Lung (tissue), 12 donors: ENCODE data around the gene ZDHHC24. TPM values are rescaled to one million over a fixed set of nuclear protein-coding genes. Genes with fewer than 3 reads are reported as not detected.

ENCODE experiments used
- ATAC-seq: fragments of 200-7000 bp; cut with Tn5 transposase; one replicate; pipeline ENCODE4 v1.9.1; 2020; ENCODE audit warnings: moderate number of reproducible peaks; ENCODE audit not compliant: insufficient read depth, low FRiP score
- DNase-seq, 3 donors: peaks; one replicate each; pipeline ENCODE4 v3.0.0-alpha.2; 2013 to 2017
- H3K27ac ChIP-seq, 2 donors: one replicate each; pipeline ENCODE4 v1.5.1; 2013; ENCODE audit warnings: mild to moderate bottlenecking in 2 of 2, moderate library complexity in 2 of 2, control low read depth in 1 of 2, inconsistent platforms in 1 of 2, low read depth in 1 of 2, low read length in 1 of 2
- H3K27me3 ChIP-seq, 3 donors: one replicate each; pipeline ENCODE4 v1.5.1; 2013; ENCODE audit warnings: low read length in 2 of 3; ENCODE audit not compliant: control insufficient read depth in 3 of 3, insufficient read depth in 3 of 3
- H3K36me3 ChIP-seq, 4 donors: one replicate each; pipeline ENCODE4 v1.5.1; 2013; ENCODE audit warnings: low read length in 4 of 4, mild to moderate bottlenecking in 1 of 4, moderate library complexity in 1 of 4; ENCODE audit not compliant: control insufficient read depth in 4 of 4, insufficient read depth in 4 of 4
- H3K4me1 ChIP-seq, 5 donors: one replicate each; pipeline ENCODE4 v1.5.1; 2013; ENCODE audit warnings: low read length in 5 of 5, mild to moderate bottlenecking in 2 of 5, moderate library complexity in 1 of 5; ENCODE audit not compliant: control insufficient read depth in 5 of 5, insufficient read depth in 5 of 5
- H3K4me3 ChIP-seq: one replicate; pipeline ENCODE4 v1.5.1; 2013; ENCODE audit warnings: mild to moderate bottlenecking, control low read depth, moderate library complexity
- H3K9ac ChIP-seq, 2 donors: one replicate each; pipeline ENCODE4 v1.5.1; 2013; ENCODE audit warnings: low read length in 2 of 2, control low read depth in 1 of 2; ENCODE audit not compliant: insufficient read depth in 1 of 2
- H3K9me3 ChIP-seq, 4 donors: one replicate each; pipeline ENCODE4 v1.5.1; 2013; ENCODE audit warnings: low read length in 3 of 4, mild to moderate bottlenecking in 1 of 4, moderate library complexity in 1 of 4; ENCODE audit not compliant: control insufficient read depth in 4 of 4, insufficient read depth in 3 of 4
- CTCF ChIP-seq: IDR thresholded peaks from 2 replicates; pipeline ENCODE4 v1.5.1; 2012; ENCODE audit warnings: mild to moderate bottlenecking; ENCODE audit errors: control extremely low read depth, extremely low read depth
- WGBS, 2 donors: extraction: QIAGEN DNeasy Blood & Tissue Kit; methylation state at CpG; one replicate each; pipeline ENCODE4 v1.1.7; 2013; 5-methylcytosine and 5-hydroxymethylcytosine counted together
- polyA plus RNA-seq, 2 donors: library from polyadenylated mRNA; stranded (reverse); fragments of 200-250 nt; gene quantifications; one replicate each; pipeline ENCODE4 v1.2.1, GENCODE V29; 2013
- total RNA-seq, 2 donors: library from RNA; depleted of rRNA in 1 of 2; stranded (reverse); fragments of >200 nt in 1 of 2; gene quantifications; one replicate each; pipeline ENCODE4 v1.2.1, GENCODE V29; 2014 to 2021
- donor health status: control.
- donor health status: control.
- donor health status: Bipolar disorder and iron deficiency.
- donor health status: healthy.
- donor health status: DM: yes; HTN: yes; CAD: no.

The ZDHHC24 gene
- total and polyA plus RNA-seq, 4 donors: 6.8 to 21.6 (median 11.5) TPM

GRCh38 chr11:66567787-66568123 lies 21.9 kb upstream of the ZDHHC24 start:
- TF ChIP-seq CTCF: no peak
- WGBS, 2 donors: 61 to 69% methylated on average over 14 to 15 of the region's 15 CpGs
- peaks cover 0 to 2% (median 0%) of the 10 kb centered on the region in 4 donors for H3K36me3 ChIP-seq
- H3K4me1 ChIP-seq: peaks cover 0 to 10% (median 0%) of the 10 kb centered on the region in 5 donors
- no peak for DNase-seq
- H3K27me3 ChIP-seq: no peaks in the 10 kb centered on the region
- no peak for ATAC-seq
- no peak overlapping the region for H3K27ac ChIP-seq
- H3K9ac ChIP-seq: no peak overlapping the region
- no peaks in the 10 kb centered on the region for H3K9me3 ChIP-seq
- no peak overlapping the region for H3K4me3 ChIP-seq

- Histone ChIP-seq H3K4me3 (no peak overlapping the region), H3K4me1 (peaks cover 0 to 10% (median 0%) of the 10 kb centered on the region in 5 donors), H3K27ac (no peak overlapping the region), H3K9ac (no peak overlapping the region), H3K36me3 (peaks cover 0 to 2% (median 0%) of the 10 kb centered on the region in 4 donors), H3K27me3 (no peaks in the 10 kb centered on the region), H3K9me3 (no peaks in the 10 kb centered on the region)
- no peak for DNase-seq
- WGBS, 2 donors: 91 to 93% methylated on average over 8 of the region's 8 CpGs
- TF ChIP-seq CTCF: no peak
- no peak for ATAC-seq
Observed at GRCh38 chr11:66566221-66566620, 20.4 kb upstream of the ZDHHC24 start.

GRCh38 chr11:66564984-66565383 lies 19.1 kb upstream of the ZDHHC24 start:
- Histone ChIP-seq H3K36me3 (peaks cover 0 to 2% (median 0%) of the 10 kb centered on the region in 4 donors), H3K9ac (no peak overlapping the region), H3K4me1 (peaks cover 0 to 10% (median 0%) of the 10 kb centered on the region in 5 donors), H3K4me3 (no peak overlapping the region), H3K27ac (no peak overlapping the region), H3K9me3 (no peaks in the 10 kb centered on the region), H3K27me3 (no peaks in the 10 kb centered on the region)
- TF ChIP-seq CTCF: no peak
- DNase-seq (no peak), ATAC-seq (no peak)
- 91 to 93% methylated on average over 5 of the region's 5 CpGs for WGBS, 2 donors

GRCh38 chr11:66564538-66564937 lies 18.7 kb upstream of the ZDHHC24 start:
- DNase-seq (no peak), ATAC-seq (no peak)
- WGBS, 2 donors: 91 to 95% methylated on average over 13 to 14 of the region's 14 CpGs

More at GRCh38 chr11:66564538-66564937, 18.7 kb upstream of the ZDHHC24 start:
- Histone ChIP-seq H3K9ac (no peak overlapping the region), H3K4me1 (peaks cover 0 to 10% (median 0%) of the 10 kb centered on the region in 5 donors), H3K4me3 (no peak overlapping the region), H3K9me3 (no peaks in the 10 kb centered on the region), H3K36me3 (peaks cover 0 to 2% (median 0%) of the 10 kb centered on the region in 4 donors), H3K27me3 (no peaks in the 10 kb centered on the region), H3K27ac (no peak overlapping the region)
- no peak for TF ChIP-seq CTCF
